ENCODE results near the gene GRAMD1B.
A peak's percentile ranks its signal among the peaks of the same experiment; 100 is the strongest.

GRAMD1B gene

DNA sequence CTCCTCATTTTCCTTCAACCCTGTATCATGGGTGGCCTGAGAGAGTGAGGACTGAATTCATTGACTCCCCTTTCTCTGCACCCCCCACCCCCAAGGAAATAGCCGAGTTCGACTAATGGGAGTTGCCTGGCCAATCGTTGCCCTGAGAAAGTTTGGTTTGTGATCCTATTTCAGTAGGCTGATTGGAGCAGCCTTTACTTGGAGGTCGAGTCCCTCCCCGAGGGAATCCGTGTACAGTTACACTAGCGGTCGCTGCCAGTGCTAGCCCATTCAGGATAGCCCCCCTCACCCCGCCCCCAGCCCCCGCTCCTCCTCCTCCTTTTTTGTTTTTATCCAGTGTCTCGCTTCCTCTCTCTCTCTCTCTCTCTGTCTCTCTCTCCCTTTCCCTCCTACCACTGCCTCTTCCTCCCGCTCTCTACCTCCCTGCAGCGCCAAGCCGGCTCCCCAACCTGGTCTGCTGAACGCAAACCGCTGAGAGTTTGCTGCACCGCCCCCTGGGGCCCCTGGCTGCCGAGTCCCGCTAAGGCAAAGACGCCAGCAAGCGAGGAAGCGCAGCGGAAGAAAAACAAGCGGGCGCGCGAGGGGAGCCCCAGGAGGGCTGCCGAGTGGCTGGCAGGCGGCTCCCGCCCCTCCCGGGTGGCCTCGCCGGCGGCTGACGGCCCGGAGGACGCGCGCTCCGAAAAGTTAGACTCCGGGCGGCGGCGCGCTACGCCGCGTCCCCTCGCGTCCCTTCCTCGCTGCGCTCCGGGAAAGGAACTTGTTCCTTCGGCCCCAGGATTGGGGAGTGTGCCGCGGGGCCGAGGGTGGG lies at the start of gene GRAMD1B:
Gene GRAMD1B (plus strand): TSS at position 357 of the 808 bp plus-strand sequence. CDS start 524 bp downstream, outside the sequence.
- Histone ChIP-seq H3K4me1 (ENCODE audit: control insufficient read depth, low read depth, low read length) (peaks cover 25% of the 10 kb centered on the region), H3K4me3 (ENCODE audit: low read length) (peak within 1 kb of the TSS; percentile 80), H3K9ac (ENCODE audit: low read length) (peak within 1 kb of the TSS; percentile 40), H3K9me3 (ENCODE audit: control insufficient read depth, low read depth, low read length) (no peaks in the 10 kb centered on the region), H3K27me3 (ENCODE audit: control insufficient read depth, insufficient read depth, low read length) (peaks cover 14% of the 10 kb centered on the region), H3K36me3 (ENCODE audit: control insufficient read depth, low read depth, low read length) (no peaks in the 10 kb centered on the region), H3K27ac (ENCODE audit: low read length) (no peak within 1 kb of the TSS)

DNA sequence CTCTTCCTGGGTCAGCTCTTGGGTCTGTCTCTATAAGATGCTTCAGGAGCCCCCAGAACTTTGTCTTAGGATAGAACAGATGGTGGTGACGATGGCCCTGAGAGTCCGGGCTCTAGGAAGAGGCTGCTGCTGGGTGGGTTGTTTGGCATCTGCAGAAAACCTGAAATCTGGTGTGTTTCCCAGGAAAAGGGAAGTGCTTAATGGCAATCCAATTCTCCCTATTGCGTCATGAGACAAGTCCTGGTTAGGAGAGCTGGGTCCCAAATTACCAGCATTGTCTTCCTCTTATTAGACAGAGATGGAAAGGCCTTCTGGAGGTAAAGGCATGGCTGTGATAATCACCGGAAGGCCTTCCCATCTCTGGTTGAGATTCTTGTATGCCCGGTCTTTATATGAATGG lies 48.9 kb upstream of the GRAMD1B start:
- no peak overlapping the region for H3K9ac ChIP-seq (ENCODE audit: low read length)
- H3K4me1 ChIP-seq (ENCODE audit: control insufficient read depth, low read depth, low read length), result peaks cover 15% of the 10 kb centered on the region
- H3K27me3 ChIP-seq (ENCODE audit: control insufficient read depth, insufficient read depth, low read length), result no peaks in the 10 kb centered on the region
- no peak overlapping the region for H3K27ac ChIP-seq (ENCODE audit: low read length)
- H3K4me3 ChIP-seq (ENCODE audit: low read length), result no peak overlapping the region
- H3K9me3 ChIP-seq (ENCODE audit: control insufficient read depth, low read depth, low read length), result no peaks in the 10 kb centered on the region
- no peaks in the 10 kb centered on the region for H3K36me3 ChIP-seq (ENCODE audit: control insufficient read depth, low read depth, low read length)

DNA sequence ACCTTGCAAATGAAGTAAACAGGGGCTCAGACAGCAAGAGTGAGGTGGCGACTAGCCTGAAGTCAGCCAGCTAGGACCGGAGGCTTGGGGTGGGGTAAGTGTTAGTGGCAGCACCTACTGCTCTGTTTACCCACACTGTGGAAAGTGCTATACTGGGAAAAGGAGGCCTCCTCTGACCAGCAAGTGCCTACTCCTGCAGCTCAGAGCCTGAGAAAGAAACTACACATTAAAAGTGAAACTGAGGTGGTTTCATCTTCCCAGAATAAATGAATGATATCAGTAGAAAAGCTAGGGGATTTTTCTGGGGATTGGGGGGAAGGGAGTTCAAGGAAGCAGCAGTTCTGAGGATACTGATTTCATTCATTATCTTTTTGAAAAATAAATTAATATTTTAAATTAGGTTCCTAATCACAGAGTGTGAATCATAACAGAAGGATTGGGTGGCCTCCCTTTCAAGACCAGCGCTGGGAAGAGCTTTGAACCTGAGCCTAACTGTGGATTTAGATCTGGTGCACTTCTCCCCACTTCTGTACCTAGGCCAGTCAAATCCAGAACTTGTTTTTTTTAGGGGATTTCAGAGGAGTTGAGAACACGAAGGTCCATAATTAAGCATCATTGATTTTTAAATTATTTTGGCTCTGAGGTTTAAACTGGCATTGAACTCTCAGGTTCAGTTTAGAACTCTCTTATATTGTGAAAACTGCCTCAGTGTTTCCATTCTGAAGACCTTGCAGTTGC lies 48.1 kb upstream of the GRAMD1B start:
- Histone ChIP-seq H3K4me1 (ENCODE audit: control insufficient read depth, low read depth, low read length) (peaks cover 12% of the 10 kb centered on the region), H3K27ac (ENCODE audit: low read length) (no peak overlapping the region), H3K27me3 (ENCODE audit: control insufficient read depth, insufficient read depth, low read length) (no peaks in the 10 kb centered on the region), H3K36me3 (ENCODE audit: control insufficient read depth, low read depth, low read length) (no peaks in the 10 kb centered on the region), H3K9me3 (ENCODE audit: control insufficient read depth, low read depth, low read length) (no peaks in the 10 kb centered on the region), H3K9ac (ENCODE audit: low read length) (no peak overlapping the region), H3K4me3 (ENCODE audit: low read length) (no peak overlapping the region)

DNA sequence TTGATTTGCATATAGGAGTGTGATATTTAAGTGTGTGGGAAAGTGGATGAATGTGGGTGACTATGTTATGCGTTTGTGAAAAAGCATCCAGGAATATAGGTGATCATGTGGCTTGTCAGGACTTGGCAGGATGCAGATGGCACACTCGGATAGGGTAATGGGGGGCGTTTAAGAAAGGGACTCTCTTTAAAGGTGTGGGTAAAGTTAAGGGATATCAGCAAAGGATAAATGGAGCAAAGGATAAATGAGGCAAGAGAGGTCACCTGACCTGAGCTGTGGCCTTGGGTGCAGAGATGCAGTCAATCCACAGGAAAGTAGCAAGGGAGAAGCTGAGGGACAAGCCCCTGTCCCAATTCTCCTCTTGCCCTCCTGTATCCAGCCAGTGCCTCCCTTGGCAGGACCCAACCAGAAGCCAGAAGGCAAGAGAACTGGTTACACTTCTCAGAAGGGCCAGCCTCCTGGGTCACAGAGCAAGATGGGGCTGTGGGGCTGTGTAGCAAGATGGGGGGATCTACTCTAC lies 47.5 kb upstream of the GRAMD1B start:
- no peaks in the 10 kb centered on the region for H3K36me3 ChIP-seq (ENCODE audit: control insufficient read depth, low read depth, low read length)
- no peak overlapping the region for H3K9ac ChIP-seq (ENCODE audit: low read length)
- H3K27ac ChIP-seq (ENCODE audit: low read length), result no peak overlapping the region
- H3K4me3 ChIP-seq (ENCODE audit: low read length), result no peak overlapping the region
- no peaks in the 10 kb centered on the region for H3K9me3 ChIP-seq (ENCODE audit: control insufficient read depth, low read depth, low read length)
- peaks cover 6% of the 10 kb centered on the region for H3K4me1 ChIP-seq (ENCODE audit: control insufficient read depth, low read depth, low read length)
- H3K27me3 ChIP-seq (ENCODE audit: control insufficient read depth, insufficient read depth, low read length), result no peaks in the 10 kb centered on the region

DNA sequence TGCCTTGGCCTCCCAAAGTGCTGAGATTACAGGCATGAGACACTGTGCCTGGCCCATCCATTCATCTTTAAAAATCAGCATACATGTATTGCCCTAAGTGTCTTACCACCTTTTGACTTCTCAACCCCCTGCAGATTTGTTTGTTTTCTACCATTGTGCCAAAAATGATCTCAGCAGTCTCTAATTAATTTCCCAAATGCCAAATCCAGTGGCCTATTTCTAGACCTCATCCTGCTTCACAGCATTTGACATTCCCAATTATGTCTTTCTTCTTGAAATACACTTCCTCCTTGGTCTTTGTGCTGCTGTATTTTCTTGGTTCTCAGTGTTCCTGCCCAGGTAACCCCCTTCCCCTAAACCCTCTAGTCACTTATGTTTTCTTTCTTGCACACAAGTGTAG lies 46.0 kb upstream of the GRAMD1B start:
- Histone ChIP-seq H3K4me3 (ENCODE audit: low read length) (no peak overlapping the region), H3K4me1 (ENCODE audit: control insufficient read depth, low read depth, low read length) (no peaks in the 10 kb centered on the region)

DNA sequence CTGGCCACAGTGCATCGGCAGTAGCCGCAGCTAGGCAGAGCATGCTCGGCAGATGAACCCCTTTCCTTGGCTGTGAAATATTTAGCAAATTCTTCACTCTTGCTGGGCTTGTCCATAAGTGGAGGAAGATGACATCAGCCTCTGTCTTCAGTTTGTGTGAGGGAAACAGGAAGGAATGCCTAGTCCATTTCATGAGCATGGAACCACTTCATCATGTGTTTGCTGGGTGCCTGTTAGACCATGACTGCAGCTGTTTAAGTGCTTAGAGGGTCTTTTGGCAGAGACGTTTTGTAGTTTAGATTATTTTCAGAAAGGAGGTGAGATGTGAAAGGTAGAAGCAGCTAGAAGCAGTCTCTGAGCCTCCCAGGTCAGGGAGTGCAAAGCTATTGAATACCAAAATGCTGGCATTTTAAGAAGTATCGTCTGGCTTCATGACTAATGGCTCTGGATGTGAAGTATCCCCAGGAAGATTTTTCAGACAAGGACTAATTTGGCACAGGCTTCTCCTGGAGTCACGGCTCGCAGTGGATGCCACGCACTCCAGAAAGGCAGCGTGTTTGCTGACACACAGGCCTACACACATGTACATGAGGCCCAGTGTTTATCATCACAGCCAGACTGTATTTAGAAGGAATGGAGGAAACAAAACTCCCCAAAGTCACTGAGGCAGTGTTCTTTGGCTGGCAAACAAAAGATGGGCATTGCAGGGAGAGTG lies 43.1 kb upstream of the GRAMD1B start:
- H3K9me3 ChIP-seq (ENCODE audit: control insufficient read depth, low read depth, low read length), result no peaks in the 10 kb centered on the region
- no peaks in the 10 kb centered on the region for H3K27me3 ChIP-seq (ENCODE audit: control insufficient read depth, insufficient read depth, low read length)
- no peaks in the 10 kb centered on the region for H3K4me1 ChIP-seq (ENCODE audit: control insufficient read depth, low read depth, low read length)
- no peak overlapping the region for H3K27ac ChIP-seq (ENCODE audit: low read length)
- no peak overlapping the region for H3K4me3 ChIP-seq (ENCODE audit: low read length)
- no peak overlapping the region for H3K9ac ChIP-seq (ENCODE audit: low read length)
- no peaks in the 10 kb centered on the region for H3K36me3 ChIP-seq (ENCODE audit: control insufficient read depth, low read depth, low read length)

More for the DNA sequence above, 46.0 kb upstream of the GRAMD1B start:
- H3K27ac ChIP-seq (ENCODE audit: low read length), result no peak overlapping the region
- no peaks in the 10 kb centered on the region for H3K27me3 ChIP-seq (ENCODE audit: control insufficient read depth, insufficient read depth, low read length)
- no peak overlapping the region for H3K9ac ChIP-seq (ENCODE audit: low read length)
- no peaks in the 10 kb centered on the region for H3K9me3 ChIP-seq (ENCODE audit: control insufficient read depth, low read depth, low read length)
- no peaks in the 10 kb centered on the region for H3K36me3 ChIP-seq (ENCODE audit: control insufficient read depth, low read depth, low read length)

DNA sequence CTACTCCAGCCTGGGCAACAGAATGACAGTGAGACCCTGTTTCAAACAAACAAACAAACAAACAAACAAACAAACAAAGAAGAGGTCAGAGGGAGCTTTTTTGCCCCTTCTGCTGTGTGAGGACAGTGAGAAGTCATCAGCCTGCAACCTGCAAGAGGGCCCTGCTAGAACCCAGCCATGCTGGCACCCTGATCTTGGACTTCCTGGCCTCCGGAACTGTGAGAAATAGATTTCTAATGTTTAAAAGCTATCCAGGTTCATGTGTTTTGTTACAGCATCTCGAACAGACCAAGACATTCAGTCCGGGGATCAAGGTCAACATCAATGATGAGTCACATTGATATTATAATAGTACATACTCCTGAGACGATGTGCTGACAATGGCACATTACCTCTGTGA lies 41.4 kb upstream of the GRAMD1B start:
- Histone ChIP-seq H3K27ac (ENCODE audit: low read length) (no peak overlapping the region), H3K4me3 (ENCODE audit: low read length) (no peak overlapping the region), H3K36me3 (ENCODE audit: control insufficient read depth, low read depth, low read length) (no peaks in the 10 kb centered on the region), H3K9ac (ENCODE audit: low read length) (no peak overlapping the region), H3K27me3 (ENCODE audit: control insufficient read depth, insufficient read depth, low read length) (no peaks in the 10 kb centered on the region), H3K9me3 (ENCODE audit: control insufficient read depth, low read depth, low read length) (no peaks in the 10 kb centered on the region), H3K4me1 (ENCODE audit: control insufficient read depth, low read depth, low read length) (no peaks in the 10 kb centered on the region)

DNA sequence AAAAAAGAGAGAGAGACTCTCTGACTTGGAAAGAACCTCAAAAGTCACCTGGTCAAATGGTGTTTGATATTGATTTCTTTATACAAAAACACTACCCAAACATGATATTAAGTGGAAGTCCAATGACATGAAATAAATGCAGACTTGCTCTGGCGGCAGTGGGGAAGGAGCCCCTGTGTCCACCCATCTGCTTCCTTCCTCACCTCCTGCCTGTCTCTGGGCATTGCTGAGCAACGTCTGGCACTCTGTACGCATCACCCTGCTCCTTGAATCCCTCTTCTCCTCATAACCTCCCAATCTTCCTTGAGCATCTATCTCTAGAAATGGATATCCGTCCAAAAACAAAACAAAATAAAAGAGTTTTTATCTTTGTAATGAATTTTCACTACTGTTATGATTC lies 39.9 kb upstream of the GRAMD1B start:
- Histone ChIP-seq H3K27ac (ENCODE audit: low read length) (no peak overlapping the region), H3K9ac (ENCODE audit: low read length) (no peak overlapping the region), H3K36me3 (ENCODE audit: control insufficient read depth, low read depth, low read length) (no peaks in the 10 kb centered on the region), H3K4me1 (ENCODE audit: control insufficient read depth, low read depth, low read length) (no peaks in the 10 kb centered on the region), H3K4me3 (ENCODE audit: low read length) (no peak overlapping the region), H3K27me3 (ENCODE audit: control insufficient read depth, insufficient read depth, low read length) (no peaks in the 10 kb centered on the region), H3K9me3 (ENCODE audit: control insufficient read depth, low read depth, low read length) (no peaks in the 10 kb centered on the region)

DNA sequence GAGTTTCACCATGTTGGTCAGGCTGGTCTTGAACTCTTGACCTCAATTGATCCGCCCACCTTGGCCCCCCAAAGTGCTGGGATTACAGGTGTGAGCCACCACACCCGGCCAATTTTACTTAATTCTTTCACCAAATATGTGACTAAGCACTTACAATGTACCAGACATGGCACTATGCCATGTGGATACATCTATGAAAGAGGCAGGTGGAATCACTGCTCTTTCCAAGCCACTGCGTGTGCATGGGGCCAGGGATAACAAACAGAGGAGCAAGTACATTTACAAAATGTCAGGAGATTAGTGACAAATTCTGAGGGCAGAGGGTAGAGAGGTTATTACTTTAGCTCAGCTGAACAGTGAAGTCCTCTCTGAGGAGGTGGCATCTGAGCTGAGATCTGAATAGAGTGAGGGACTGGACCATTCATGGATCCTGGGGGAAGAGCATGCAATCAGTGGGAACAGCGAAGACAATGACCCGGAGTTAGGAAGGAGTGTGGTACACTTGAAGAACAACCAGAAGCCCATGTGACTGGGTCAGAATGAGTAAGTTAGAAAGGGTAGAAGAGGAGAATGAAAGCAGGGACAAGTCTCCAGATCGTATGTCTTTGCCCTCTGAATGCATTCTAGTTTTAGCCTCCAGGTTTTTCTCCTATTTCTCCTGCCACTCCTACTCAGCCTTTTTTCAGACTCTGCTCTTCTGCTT lies 38.3 kb upstream of the GRAMD1B start:
- Histone ChIP-seq H3K4me1 (ENCODE audit: control insufficient read depth, low read depth, low read length) (no peaks in the 10 kb centered on the region), H3K27me3 (ENCODE audit: control insufficient read depth, insufficient read depth, low read length) (no peaks in the 10 kb centered on the region), H3K4me3 (ENCODE audit: low read length) (no peak overlapping the region), H3K27ac (ENCODE audit: low read length) (no peak overlapping the region), H3K9me3 (ENCODE audit: control insufficient read depth, low read depth, low read length) (no peaks in the 10 kb centered on the region), H3K9ac (ENCODE audit: low read length) (no peak overlapping the region), H3K36me3 (ENCODE audit: control insufficient read depth, low read depth, low read length) (no peaks in the 10 kb centered on the region)

DNA sequence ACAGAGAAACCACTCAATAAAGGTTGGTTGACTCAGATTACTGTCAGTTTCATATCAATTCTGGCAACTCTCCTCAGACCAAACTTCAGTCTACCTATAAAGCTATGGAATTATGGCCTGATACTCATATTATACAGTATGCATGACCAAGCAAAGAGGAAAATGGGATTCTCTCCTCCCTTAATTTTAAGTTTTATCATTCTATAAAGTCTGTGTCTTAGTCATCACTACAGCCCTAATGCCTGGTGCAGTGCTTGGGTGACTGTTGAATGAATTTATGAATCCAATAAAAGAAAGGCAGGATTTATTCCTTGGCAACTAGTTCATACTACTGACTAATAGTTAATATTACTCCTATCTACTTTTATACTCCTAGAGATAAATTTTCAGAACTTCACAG lies 37.6 kb upstream of the GRAMD1B start:
- no peaks in the 10 kb centered on the region for H3K9me3 ChIP-seq (ENCODE audit: control insufficient read depth, low read depth, low read length)
- no peaks in the 10 kb centered on the region for H3K36me3 ChIP-seq (ENCODE audit: control insufficient read depth, low read depth, low read length)
- H3K27me3 ChIP-seq (ENCODE audit: control insufficient read depth, insufficient read depth, low read length), result no peaks in the 10 kb centered on the region
- H3K4me3 ChIP-seq (ENCODE audit: low read length), result no peak overlapping the region
- H3K4me1 ChIP-seq (ENCODE audit: control insufficient read depth, low read depth, low read length), result no peaks in the 10 kb centered on the region
- no peak overlapping the region for H3K27ac ChIP-seq (ENCODE audit: low read length)
- no peak overlapping the region for H3K9ac ChIP-seq (ENCODE audit: low read length)

DNA sequence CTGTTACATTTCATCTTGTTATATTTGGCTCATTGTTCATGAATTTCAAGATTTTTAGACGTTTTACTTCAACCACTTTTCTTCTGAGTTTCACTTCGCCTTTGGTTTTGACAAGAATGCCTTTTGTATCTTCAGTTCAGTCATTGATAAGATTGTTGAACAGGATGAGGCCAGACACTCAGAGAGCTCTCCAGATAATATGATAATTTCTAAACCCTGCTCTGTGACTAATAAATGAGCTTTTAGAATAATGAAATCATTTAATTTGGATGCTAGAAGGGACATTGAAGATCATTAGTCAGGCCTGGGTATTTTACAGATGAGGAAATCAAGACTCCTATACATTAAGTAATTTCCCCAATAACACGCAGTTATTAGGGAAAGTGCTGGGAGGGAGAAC lies 37.2 kb upstream of the GRAMD1B start:
- no peaks in the 10 kb centered on the region for H3K4me1 ChIP-seq (ENCODE audit: control insufficient read depth, low read depth, low read length)
- H3K27me3 ChIP-seq (ENCODE audit: control insufficient read depth, insufficient read depth, low read length), result no peaks in the 10 kb centered on the region
- no peaks in the 10 kb centered on the region for H3K36me3 ChIP-seq (ENCODE audit: control insufficient read depth, low read depth, low read length)
- no peak overlapping the region for H3K9ac ChIP-seq (ENCODE audit: low read length)
- H3K9me3 ChIP-seq (ENCODE audit: control insufficient read depth, low read depth, low read length), result no peaks in the 10 kb centered on the region
- H3K4me3 ChIP-seq (ENCODE audit: low read length), result no peak overlapping the region
- no peak overlapping the region for H3K27ac ChIP-seq (ENCODE audit: low read length)

All from iPS-18a (cell line).